GM23338 (cell line): Measurements from ENCODE around the gene NTM. TPM values are rescaled to one million over a fixed set of nuclear protein-coding genes. Genes with fewer than 3 reads are reported as not detected.

Experiments used
- ATAC-seq: fragments of 200-7000 bp; cut with Tn5 transposase; 3 replicates; pipeline ENCODE4 v1.9.1; 2020
- DNase-seq: peaks from one replicate; pipeline ENCODE4 v3.0.0-alpha.2; 2015; ENCODE audit warnings: low spot score
- H2AFZ ChIP-seq: fragments of 200-600 bp; sonication (generic); 2 replicates; pipeline ENCODE4 v1.8.0; 2016; ENCODE audit warnings: antibody characterized with exemption, mild to moderate bottlenecking, moderate library complexity
- H3F3A ChIP-seq: fragments of 200-600 bp; sonication (generic); replicated peaks from 2 replicates; pipeline ENCODE4 v1.8.0; 2017; ENCODE audit warnings: antibody characterized with exemption, mixed run types, low read depth
- H3K27ac ChIP-seq: fragments of 200-600 bp; sonication (generic); 2 replicates; pipeline ENCODE4 v1.6.1; 2016; ENCODE audit warnings: low read depth
- H3K27me3 ChIP-seq: fragments of 200-600 bp; sonication (generic); 2 replicates; pipeline ENCODE4 v1.8.0; 2016; ENCODE audit warnings: mild to moderate bottlenecking, mixed run types, moderate library complexity; ENCODE audit not compliant: insufficient read depth
- H3K36me3 ChIP-seq: fragments of 200-600 bp; sonication (generic); 2 replicates; pipeline ENCODE4 v1.8.0; 2016; ENCODE audit warnings: mild to moderate bottlenecking; ENCODE audit not compliant: insufficient read depth
- H3K4me1 ChIP-seq: fragments of 200-600 bp; sonication (generic); 2 replicates; pipeline ENCODE4 v1.8.0; 2016; ENCODE audit warnings: mild to moderate bottlenecking, moderate library complexity; ENCODE audit not compliant: insufficient read depth
- H3K4me2 ChIP-seq: fragments of 200-600 bp; sonication (generic); 2 replicates; pipeline ENCODE4 v1.7.1; 2017; ENCODE audit warnings: mixed run types
- H3K4me3 ChIP-seq: fragments of 200-600 bp; sonication (generic); 2 replicates; pipeline ENCODE4 v1.6.1; 2016; ENCODE audit warnings: mixed run types
- H3K79me2 ChIP-seq: fragments of 200-600 bp; sonication (generic); replicated peaks from 2 replicates; pipeline ENCODE4 v1.8.0; 2017; ENCODE audit warnings: mild to moderate bottlenecking; ENCODE audit not compliant: insufficient read depth
- H3K9me2 ChIP-seq: fragments of 200-600 bp; sonication (generic); 2 replicates; pipeline ENCODE4 v1.8.0; 2017; ENCODE audit not compliant: insufficient read depth
- H4K20me1 ChIP-seq: fragments of 200-600 bp; sonication (generic); replicated peaks from 2 replicates; pipeline ENCODE4 v1.8.0; 2017; ENCODE audit warnings: mild to moderate bottlenecking; ENCODE audit not compliant: insufficient read depth
- H3K27ac Mint-ChIP-seq: 2 replicates; pipeline ENCODE4 v1.8.0; 2020; ENCODE audit warnings: inconsistent platforms, mild to moderate bottlenecking, moderate library complexity, mixed read lengths
- H3K27me3 Mint-ChIP-seq: 3 replicates; pipeline ENCODE4 v1.8.0; 2022; ENCODE audit warnings: low read depth, mild to moderate bottlenecking, moderate library complexity, mixed read lengths, inconsistent platforms; ENCODE audit not compliant: insufficient read depth, poor library complexity
- H3K36me3 Mint-ChIP-seq: 3 replicates; pipeline ENCODE4 v1.8.0; 2021; ENCODE audit warnings: low read depth, mild to moderate bottlenecking, inconsistent platforms, moderate library complexity, mixed read lengths
- H3K4me1 Mint-ChIP-seq: 3 replicates; pipeline ENCODE4 v1.8.0; 2020; ENCODE audit warnings: mild to moderate bottlenecking, inconsistent platforms, mixed read lengths
- H3K4me3 Mint-ChIP-seq: 3 replicates; pipeline ENCODE4 v1.8.0; 2021; ENCODE audit warnings: moderate library complexity, mild to moderate bottlenecking, inconsistent platforms, mixed read lengths
- H3K9me3 Mint-ChIP-seq: 3 replicates; pipeline ENCODE4 v1.8.0; 2020; ENCODE audit warnings: moderate library complexity, mild to moderate bottlenecking, inconsistent platforms, mixed read lengths
- CREB1 ChIP-seq: fragments of 250-450 bp; sonication (Bioruptor Pico); IDR thresholded peaks from 2 replicates; pipeline ENCODE4 v1.5.0; 2020; ENCODE audit warnings: low read depth, mild to moderate bottlenecking, moderate library complexity
- EZH2 ChIP-seq: fragments of 200-600 bp; sonication (generic); IDR thresholded peaks from one replicate; pipeline ENCODE4 v1.8.0; 2017; ENCODE audit warnings: antibody characterized with exemption, mild to moderate bottlenecking, low read depth; ENCODE audit not compliant: unreplicated experiment
- EZH2phosphoT487 ChIP-seq: fragments of 200-600 bp; sonication (generic); IDR thresholded peaks from one replicate; pipeline ENCODE4 v1.8.1; 2018; ENCODE audit warnings: antibody characterized with exemption; ENCODE audit not compliant: unreplicated experiment
- JUNB ChIP-seq: IDR thresholded peaks from one replicate; pipeline ENCODE4 v1.6.1; 2016; ENCODE audit warnings: antibody characterized with exemption; ENCODE audit not compliant: unreplicated experiment
- NANOG ChIP-seq: IDR thresholded peaks from 2 replicates; pipeline ENCODE4 v1.6.1; 2016; ENCODE audit warnings: antibody characterized with exemption, borderline replicate concordance
- POLR2AphosphoS5 ChIP-seq: IDR thresholded peaks from 2 replicates; pipeline ENCODE4 v1.6.1; 2016; ENCODE audit warnings: antibody characterized with exemption, low read depth
- STAT1 ChIP-seq: IDR thresholded peaks from one replicate; pipeline ENCODE4 v1.6.1; 2016; ENCODE audit warnings: antibody characterized with exemption; ENCODE audit not compliant: unreplicated experiment
- ZNF114 ChIP-seq: fragments of 250-450 bp; sonication (Bioruptor Pico); IDR thresholded peaks from 2 replicates; pipeline ENCODE4 v1.5.0; 2020; ENCODE audit warnings: mild to moderate bottlenecking, moderate library complexity
- ZNF331 ChIP-seq: fragments of 250-450 bp; sonication (Bioruptor Pico); IDR thresholded peaks from 2 replicates; pipeline ENCODE4 v1.5.0; 2020; ENCODE audit warnings: low read depth, mild to moderate bottlenecking, moderate library complexity
- polyA plus RNA-seq: library from polyadenylated mRNA; unstranded; fragments of >200 nt; fragmentation: Nextera tagmentation; extraction: Ambion mirVana; gene quantifications from 2 replicates; pipeline ENCODE4 v1.2.1, GENCODE V29; 2016
- total RNA-seq: library from RNA; depleted of rRNA; stranded (reverse); fragments of >200 nt; shearing (Covaris generic); gene quantifications from 2 replicates; pipeline ENCODE4 v1.2.3, GENCODE V29; 2014
- TF ChIP-seq, protein P1 (sequence below), 2 experiments: fragments of 200-600 bp in 1 of 2; sonication (generic) in 1 of 2; conservative IDR thresholded peaks; 2 replicates each; pipeline versions ENCODE4 v1.5.1 to v1.6.1; 2016 to 2017; ENCODE audit warnings: antibody characterized with exemption in 2 of 2, low read depth in 2 of 2, mild to moderate bottlenecking in 2 of 2, moderate library complexity in 1 of 2
- TF ChIP-seq, protein P2 (sequence below): IDR thresholded peaks from one replicate; pipeline ENCODE4 v1.6.1; 2018; ENCODE audit warnings: antibody characterized with exemption; ENCODE audit not compliant: unreplicated experiment
- TF ChIP-seq, protein P3 (sequence below): fragments of 250-450 bp; sonication (Bioruptor Pico); IDR thresholded peaks from 2 replicates; pipeline ENCODE4 v1.5.0; 2020; ENCODE audit warnings: mild to moderate bottlenecking, moderate library complexity
- TF ChIP-seq, protein P4 (sequence below): IDR thresholded peaks from 2 replicates; pipeline ENCODE4 v1.6.1; 2016; ENCODE audit warnings: antibody characterized with exemption

Gene NTM
- total and polyA plus RNA-seq, 2 experiments from 2014 or later, result 10.6 to 14.6 TPM

DNA sequence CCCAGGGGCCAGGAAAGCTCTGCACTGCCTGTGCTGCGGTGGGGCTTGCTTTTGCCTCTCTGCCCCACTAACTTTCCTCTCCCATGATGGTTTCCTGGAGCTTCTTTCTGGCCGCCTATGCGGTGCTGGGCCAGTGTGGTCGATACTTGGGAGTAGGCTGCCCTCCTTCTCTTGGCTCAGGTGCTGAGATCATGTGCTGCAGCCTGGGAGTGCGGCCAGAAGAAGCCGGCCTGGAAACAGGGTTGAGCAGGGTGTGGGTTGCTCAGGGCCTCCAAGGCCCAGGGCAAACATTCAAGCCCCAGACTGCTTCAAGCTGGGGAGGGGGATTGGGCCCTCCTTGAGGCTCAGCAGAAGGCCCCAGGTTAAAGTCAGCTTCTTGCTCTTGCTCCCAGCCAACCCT, 125.0 kb downstream of the NTM start:
- Histone ChIP-seq H3K4me2 (no peak overlapping the region), H3K27me3 (no peaks in the 10 kb centered on the region), H3K27ac (no peak overlapping the region), H3K36me3 (no peaks in the 10 kb centered on the region), H3K79me2 (no peaks in the 10 kb centered on the region), H2AFZ (no peak overlapping the region), H4K20me1 (no peaks in the 10 kb centered on the region), H3F3A (no peaks in the 10 kb centered on the region), H3K4me1 (no peaks in the 10 kb centered on the region), H3K4me3 (no peak overlapping the region), H3K9me2 (0 out of 2 replicates have a peak, but pooled peaks cover under 1% of the 10 kb centered on the region)
- Mint-ChIP-seq H3K4me1 (peaks cover 6% of the 10 kb centered on the region; the same call in 2 of the 3 replicates), H3K4me3 (no peak overlapping the region), H3K27ac (no peak overlapping the region), H3K27me3 (no peaks in the 10 kb centered on the region), H3K36me3 (no peaks in the 10 kb centered on the region), H3K9me3 (no peaks in the 10 kb centered on the region)
- TF ChIP-seq POLR2AphosphoS5, result no peak
- no peak for TF ChIP-seq JUNB
- TF ChIP-seq CREB1, result no peak
- no peak for TF ChIP-seq ZNF114 (CRISPR knock-in tag)
- TF ChIP-seq, protein P1, sequence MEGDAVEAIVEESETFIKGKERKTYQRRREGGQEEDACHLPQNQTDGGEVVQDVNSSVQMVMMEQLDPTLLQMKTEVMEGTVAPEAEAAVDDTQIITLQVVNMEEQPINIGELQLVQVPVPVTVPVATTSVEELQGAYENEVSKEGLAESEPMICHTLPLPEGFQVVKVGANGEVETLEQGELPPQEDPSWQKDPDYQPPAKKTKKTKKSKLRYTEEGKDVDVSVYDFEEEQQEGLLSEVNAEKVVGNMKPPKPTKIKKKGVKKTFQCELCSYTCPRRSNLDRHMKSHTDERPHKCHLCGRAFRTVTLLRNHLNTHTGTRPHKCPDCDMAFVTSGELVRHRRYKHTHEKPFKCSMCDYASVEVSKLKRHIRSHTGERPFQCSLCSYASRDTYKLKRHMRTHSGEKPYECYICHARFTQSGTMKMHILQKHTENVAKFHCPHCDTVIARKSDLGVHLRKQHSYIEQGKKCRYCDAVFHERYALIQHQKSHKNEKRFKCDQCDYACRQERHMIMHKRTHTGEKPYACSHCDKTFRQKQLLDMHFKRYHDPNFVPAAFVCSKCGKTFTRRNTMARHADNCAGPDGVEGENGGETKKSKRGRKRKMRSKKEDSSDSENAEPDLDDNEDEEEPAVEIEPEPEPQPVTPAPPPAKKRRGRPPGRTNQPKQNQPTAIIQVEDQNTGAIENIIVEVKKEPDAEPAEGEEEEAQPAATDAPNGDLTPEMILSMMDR (conservative IDR thresholded peaks at IDR 0.05; ENCODE audit: low read depth in 2 of 2), result no peak
- no peak for TF ChIP-seq ZNF331 (CRISPR knock-in tag)
- no peak for TF ChIP-seq STAT1
- TF ChIP-seq EZH2, result no peak
- TF ChIP-seq, protein P2, sequence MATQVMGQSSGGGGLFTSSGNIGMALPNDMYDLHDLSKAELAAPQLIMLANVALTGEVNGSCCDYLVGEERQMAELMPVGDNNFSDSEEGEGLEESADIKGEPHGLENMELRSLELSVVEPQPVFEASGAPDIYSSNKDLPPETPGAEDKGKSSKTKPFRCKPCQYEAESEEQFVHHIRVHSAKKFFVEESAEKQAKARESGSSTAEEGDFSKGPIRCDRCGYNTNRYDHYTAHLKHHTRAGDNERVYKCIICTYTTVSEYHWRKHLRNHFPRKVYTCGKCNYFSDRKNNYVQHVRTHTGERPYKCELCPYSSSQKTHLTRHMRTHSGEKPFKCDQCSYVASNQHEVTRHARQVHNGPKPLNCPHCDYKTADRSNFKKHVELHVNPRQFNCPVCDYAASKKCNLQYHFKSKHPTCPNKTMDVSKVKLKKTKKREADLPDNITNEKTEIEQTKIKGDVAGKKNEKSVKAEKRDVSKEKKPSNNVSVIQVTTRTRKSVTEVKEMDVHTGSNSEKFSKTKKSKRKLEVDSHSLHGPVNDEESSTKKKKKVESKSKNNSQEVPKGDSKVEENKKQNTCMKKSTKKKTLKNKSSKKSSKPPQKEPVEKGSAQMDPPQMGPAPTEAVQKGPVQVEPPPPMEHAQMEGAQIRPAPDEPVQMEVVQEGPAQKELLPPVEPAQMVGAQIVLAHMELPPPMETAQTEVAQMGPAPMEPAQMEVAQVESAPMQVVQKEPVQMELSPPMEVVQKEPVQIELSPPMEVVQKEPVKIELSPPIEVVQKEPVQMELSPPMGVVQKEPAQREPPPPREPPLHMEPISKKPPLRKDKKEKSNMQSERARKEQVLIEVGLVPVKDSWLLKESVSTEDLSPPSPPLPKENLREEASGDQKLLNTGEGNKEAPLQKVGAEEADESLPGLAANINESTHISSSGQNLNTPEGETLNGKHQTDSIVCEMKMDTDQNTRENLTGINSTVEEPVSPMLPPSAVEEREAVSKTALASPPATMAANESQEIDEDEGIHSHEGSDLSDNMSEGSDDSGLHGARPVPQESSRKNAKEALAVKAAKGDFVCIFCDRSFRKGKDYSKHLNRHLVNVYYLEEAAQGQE, result no peak
- TF ChIP-seq, protein P3, sequence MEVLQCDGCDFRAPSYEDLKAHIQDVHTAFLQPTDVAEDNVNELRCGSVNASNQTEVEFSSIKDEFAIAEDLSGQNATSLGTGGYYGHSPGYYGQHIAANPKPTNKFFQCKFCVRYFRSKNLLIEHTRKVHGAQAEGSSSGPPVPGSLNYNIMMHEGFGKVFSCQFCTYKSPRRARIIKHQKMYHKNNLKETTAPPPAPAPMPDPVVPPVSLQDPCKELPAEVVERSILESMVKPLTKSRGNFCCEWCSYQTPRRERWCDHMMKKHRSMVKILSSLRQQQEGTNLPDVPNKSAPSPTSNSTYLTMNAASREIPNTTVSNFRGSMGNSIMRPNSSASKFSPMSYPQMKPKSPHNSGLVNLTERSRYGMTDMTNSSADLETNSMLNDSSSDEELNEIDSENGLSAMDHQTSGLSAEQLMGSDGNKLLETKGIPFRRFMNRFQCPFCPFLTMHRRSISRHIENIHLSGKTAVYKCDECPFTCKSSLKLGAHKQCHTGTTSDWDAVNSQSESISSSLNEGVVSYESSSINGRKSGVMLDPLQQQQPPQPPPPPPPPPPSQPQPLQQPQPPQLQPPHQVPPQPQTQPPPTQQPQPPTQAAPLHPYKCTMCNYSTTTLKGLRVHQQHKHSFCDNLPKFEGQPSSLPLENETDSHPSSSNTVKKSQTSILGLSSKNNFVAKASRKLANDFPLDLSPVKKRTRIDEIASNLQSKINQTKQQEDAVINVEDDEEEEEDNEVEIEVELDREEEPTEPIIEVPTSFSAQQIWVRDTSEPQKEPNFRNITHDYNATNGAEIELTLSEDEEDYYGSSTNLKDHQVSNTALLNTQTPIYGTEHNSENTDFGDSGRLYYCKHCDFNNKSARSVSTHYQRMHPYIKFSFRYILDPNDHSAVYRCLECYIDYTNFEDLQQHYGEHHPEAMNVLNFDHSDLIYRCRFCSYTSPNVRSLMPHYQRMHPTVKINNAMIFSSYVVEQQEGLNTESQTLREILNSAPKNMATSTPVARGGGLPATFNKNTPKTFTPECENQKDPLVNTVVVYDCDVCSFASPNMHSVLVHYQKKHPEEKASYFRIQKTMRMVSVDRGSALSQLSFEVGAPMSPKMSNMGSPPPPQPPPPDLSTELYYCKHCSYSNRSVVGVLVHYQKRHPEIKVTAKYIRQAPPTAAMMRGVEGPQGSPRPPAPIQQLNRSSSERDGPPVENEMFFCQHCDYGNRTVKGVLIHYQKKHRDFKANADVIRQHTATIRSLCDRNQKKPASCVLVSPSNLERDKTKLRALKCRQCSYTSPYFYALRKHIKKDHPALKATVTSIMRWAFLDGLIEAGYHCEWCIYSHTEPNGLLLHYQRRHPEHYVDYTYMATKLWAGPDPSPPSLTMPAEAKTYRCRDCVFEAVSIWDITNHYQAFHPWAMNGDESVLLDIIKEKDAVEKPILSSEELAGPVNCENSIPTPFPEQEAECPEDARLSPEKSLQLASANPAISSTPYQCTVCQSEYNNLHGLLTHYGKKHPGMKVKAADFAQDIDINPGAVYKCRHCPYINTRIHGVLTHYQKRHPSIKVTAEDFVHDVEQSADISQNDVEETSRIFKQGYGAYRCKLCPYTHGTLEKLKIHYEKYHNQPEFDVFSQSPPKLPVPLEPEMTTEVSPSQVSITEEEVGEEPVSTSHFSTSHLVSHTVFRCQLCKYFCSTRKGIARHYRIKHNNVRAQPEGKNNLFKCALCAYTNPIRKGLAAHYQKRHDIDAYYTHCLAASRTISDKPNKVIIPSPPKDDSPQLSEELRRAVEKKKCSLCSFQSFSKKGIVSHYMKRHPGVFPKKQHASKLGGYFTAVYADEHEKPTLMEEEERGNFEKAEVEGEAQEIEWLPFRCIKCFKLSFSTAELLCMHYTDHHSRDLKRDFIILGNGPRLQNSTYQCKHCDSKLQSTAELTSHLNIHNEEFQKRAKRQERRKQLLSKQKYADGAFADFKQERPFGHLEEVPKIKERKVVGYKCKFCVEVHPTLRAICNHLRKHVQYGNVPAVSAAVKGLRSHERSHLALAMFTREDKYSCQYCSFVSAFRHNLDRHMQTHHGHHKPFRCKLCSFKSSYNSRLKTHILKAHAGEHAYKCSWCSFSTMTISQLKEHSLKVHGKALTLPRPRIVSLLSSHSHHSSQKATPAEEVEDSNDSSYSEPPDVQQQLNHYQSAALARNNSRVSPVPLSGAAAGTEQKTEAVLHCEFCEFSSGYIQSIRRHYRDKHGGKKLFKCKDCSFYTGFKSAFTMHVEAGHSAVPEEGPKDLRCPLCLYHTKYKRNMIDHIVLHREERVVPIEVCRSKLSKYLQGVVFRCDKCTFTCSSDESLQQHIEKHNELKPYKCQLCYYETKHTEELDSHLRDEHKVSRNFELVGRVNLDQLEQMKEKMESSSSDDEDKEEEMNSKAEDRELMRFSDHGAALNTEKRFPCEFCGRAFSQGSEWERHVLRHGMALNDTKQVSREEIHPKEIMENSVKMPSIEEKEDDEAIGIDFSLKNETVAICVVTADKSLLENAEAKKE (CRISPR knock-in tag), result no peak
- TF ChIP-seq, protein P4, sequence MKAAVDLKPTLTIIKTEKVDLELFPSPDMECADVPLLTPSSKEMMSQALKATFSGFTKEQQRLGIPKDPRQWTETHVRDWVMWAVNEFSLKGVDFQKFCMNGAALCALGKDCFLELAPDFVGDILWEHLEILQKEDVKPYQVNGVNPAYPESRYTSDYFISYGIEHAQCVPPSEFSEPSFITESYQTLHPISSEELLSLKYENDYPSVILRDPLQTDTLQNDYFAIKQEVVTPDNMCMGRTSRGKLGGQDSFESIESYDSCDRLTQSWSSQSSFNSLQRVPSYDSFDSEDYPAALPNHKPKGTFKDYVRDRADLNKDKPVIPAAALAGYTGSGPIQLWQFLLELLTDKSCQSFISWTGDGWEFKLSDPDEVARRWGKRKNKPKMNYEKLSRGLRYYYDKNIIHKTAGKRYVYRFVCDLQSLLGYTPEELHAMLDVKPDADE, result no peak
- no peak for TF ChIP-seq NANOG
- TF ChIP-seq EZH2phosphoT487, result no peak
- peak; percentile 36; the same call in 2 of the 3 replicates for ATAC-seq
- DNase-seq, result no peak
